ENCODE measurements around the gene NRXN3.

The NRXN3 gene

DNA sequence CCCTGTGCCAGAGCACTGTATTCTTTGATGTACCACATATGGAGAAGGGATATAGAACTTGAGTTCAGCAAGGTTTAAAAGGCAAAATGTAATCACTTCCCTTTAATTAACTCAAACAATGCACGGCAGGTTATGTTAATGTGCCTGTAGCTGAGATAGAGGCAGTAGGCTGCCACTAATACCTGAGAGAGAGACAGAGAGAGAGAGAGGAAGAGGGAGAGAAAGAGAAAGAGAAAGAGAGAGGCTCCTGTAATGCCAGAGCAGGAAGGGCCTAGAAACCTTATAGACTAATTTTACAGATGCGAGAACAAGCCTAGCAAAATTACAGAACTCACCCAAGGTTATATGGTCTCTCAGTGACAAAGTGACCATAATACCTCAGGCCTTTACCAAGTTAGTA, 679.8 kb downstream of the NRXN3 start:
- no peak for DNase-seq

DNA sequence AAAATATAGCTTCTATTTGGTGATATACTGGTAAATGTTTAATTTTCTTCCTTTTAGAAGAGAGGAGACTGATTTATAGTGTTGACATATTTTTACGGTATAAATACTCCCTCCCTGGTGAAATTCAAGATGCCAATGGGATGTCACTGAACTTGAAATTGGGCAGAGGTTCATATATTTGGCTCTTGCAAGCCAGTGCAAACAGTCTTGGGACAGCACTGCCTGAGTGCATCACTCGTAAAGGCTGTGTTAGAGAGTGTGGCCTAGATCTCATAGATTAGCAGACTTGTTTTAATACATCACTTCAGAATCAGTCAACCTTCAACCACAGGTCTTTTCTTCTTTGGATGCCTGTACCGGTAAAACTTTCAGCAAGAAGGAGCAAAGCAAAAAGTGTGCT, 681.0 kb downstream of the NRXN3 start:
- no peak for DNase-seq

DNA sequence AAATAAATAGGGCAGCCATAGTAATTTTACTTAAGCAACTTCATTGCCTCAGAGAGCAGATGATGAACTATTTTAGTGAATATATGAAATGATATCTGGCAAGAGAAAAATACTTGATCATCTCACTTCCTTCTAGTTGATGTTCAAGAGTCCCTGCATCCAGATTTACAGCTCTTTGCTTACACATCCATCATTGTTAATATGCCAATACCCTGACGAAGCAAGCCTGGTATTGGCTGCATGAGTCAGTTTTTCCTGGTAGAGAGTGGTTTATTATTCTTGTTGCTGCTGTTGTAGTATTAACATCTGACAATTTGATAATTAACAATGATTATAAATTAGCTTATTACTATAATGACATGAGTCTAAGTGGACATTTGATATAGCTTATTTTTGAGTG, 681.9 kb downstream of the NRXN3 start:
- no peak for DNase-seq

DNA sequence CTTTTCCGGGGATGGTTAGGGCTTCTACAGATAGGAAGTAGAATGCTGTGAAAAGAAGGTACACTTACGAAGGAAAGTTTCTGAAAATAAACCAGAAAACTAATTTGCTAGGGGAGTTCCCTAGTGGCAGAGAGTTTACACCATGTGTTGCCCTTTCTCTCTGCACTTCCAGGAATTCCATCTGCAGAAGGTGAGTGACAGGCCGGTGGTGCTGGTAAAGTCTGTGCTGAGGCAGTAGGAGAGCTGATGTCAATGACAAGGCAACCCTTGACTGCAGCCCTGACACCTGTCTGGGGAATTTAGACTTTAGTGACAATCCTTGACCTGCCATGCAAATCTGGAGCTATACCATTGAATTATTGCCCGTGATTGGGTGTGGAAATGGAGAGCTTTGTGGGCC, 687.8 kb downstream of the NRXN3 start:
- DNase-seq, result no peak

DNA sequence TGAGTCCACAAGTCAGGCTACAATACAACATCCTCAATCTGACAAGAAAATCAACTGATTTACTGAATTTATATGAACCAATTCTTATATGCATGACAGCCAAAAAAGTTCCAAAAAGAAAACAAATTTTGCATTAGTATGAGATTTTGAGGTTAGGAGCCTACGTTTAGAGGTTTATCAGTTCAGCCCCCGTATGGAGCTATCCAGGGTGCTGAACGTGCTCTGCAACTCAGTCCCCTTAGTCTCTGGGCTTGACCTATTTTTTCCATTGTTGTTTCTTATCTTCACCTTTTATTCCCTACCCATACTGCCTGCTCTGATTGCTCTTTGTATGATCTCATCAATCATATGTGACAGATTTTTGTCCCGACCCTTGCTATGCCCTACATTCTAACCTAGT, 693.0 kb downstream of the NRXN3 start:
- DNase-seq, result peak in 1 of 5 donors; percentile 12

DNA sequence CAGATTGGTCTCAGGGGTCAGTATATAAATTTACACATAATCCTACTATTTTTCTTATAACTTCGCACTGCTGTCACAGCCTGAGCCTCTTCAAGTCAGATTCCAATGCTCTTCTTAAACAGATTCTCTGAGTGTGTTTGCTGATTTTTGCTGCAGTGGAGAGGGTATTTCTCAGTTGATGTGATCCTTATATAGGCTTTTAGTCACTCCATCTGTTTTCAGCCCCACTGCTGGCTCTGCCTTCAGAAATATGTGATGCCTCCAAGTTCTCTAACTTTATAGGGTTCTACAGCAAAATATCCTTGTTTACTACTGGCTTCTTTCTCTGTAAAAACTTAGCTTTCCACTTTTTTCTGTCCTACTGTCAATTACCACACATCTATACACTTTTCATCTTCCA, 702.7 kb downstream of the NRXN3 start:
- DNase-seq, result no peak

DNA sequence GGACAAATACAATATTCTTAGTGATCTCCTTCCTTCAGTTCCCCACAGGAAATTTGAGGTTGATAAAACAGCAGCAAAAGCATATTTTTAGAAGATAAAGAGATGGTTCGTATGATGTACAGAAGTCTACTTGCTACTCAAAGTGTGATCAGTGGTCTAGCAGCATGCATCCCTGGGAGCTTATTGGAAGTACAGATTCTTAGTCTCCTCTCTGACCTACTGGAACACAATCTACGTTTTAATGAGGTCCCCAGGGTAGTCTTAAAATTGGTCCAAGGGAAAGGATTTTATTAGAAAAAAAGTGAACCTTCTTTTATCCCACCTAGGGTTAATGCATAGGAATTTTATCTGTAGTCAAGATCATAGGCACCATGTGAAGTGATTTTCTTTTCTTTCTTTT, 703.4 kb downstream of the NRXN3 start:
- no peak for DNase-seq

DNA sequence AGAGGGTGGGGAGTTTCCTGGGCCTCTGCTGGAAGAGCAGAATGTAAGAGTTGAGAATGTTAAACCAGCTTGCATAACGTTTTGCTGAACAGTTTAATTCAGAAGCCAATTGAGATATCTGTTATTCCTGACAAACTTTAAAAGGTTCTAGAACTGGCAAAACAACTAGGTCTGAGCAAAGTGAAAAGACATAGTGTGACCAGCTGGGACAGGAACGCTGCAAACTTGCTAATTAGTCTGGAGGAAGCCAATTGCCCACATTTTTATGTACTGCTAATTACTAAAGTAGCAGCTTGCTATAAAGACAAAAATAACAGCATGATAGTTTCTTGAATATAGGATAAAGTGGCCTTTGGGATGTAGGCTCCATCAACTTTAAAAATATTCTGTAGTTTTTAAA, 704.9 kb downstream of the NRXN3 start:
- DNase-seq, result no peak

DNA sequence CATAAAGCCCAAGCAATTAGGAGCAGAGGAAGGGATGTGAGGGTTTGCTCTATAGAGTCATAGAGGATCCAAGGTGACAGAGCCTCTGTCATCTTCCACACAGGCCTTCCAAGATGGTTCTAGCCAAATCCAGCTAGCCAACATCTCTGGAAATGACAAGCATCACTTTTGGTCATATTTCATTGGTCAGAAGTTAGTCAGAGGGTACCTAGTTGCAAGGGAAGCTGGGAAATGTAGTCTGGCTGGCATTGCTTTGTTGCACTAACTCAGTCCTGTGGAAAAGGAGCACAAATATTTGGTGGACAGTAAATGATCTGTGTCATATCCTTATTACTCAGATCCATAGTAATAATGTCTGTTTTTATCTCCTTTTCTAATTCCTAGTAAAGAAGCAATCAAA, 715.7 kb downstream of the NRXN3 start:
- no peak for DNase-seq

DNA sequence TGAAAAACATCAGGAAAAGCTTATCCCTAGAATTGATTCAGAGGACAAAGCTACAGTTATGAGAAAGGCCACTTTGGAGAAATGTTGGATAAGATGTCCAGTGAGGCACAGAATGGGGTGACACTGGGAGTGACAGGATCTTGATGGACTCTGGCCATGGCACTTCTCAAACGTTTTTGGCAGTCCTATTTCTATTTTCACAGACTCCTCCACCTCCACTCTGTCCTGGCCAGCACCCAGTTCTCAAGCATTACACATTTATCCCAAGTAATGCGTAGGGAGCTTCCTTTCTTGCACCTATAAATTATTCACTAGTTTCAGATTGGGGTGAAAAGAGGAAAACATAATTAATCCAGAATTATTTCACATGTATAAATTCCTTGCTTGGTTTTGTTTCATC, 727.3 kb downstream of the NRXN3 start:
- no peak for DNase-seq

DNA sequence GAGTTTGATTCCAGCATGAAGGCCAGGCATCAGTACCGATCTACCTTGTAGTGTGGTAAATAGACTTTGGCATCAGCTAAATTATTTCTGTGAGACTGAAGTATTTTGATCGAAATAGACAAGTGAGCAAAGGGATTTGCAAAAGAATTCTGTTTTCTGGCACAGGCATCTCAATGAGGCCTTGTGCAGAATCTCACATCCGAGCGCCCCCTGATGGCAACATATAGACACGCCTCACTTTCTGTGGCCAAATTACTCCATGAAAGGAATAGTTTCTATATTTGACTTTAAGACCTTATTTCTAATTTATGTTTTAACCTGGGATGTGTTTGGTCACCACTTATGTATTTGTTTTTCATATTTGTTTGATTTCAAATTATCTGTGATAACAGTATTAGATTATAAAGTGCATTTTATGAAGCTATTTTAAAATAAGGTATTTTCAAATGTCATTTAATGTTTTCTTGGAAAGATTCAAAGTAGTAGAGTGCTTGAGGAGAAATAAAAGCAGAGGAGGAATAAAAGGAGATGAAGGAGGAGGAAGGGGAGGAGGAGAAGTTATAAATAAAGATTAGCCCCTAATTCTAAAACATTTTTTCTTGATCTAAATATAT, 731.9 kb downstream of the NRXN3 start:
- DNase-seq, result peak in 1 of 5 donors; percentile 5

DNA sequence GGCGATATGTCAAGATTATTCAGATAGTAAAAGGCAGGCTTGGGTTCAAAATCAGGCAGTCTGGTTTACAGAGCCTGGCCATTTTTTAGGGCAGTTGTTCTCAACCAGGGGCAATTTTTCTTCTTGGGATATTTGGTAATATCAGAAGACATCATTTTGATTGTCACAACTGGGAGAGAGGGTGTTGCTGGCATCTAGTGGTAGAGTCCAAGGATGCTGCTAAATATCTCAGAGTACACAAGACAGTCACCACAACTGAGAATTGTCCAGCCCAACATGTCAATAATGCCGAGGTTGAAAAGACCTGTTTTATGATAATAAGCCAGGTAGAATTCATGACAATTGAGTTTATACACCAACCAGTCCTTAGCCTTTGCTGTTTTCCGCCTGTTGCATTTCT, 733.9 kb downstream of the NRXN3 start:
- no peak for DNase-seq

DNA sequence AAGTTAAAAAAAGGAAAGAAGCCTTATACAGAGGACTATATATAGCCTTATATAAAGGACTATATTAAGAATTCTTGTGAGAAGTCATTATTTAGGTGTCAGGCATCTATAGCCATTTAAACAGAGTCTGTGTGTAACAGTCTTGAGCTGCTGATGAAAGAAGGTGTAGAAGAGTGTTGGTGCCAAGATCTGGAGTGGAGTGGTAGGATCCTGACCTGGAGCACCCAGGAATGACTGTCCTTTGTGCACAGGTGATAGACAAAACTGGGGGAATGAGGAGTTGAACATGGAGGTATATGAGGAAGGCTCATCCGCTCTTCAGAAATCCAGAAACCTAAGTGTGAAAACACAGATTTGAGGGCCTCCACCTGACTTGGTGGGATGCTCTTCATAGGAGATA, 747.3 kb downstream of the NRXN3 start:
- no peak for DNase-seq

DNA sequence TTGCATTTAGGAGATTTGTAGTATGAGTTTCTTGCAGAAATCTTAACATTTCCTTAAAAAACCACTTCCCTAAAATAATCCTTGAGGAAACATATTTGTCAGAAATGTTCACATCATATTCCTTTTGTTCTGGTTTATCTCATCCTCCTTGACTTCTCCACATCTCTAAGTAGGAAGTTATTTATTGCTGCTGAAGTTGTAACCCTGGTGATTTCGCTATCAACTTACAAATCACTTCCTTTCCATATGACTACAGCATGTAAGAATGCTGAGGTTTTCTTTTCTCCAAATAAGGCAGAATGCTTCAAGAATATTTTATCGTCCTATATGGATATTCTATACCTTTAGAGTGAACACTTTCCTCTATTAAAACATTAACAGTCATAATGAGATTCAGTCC, 751.7 kb downstream of the NRXN3 start:
- no peak for DNase-seq

DNA sequence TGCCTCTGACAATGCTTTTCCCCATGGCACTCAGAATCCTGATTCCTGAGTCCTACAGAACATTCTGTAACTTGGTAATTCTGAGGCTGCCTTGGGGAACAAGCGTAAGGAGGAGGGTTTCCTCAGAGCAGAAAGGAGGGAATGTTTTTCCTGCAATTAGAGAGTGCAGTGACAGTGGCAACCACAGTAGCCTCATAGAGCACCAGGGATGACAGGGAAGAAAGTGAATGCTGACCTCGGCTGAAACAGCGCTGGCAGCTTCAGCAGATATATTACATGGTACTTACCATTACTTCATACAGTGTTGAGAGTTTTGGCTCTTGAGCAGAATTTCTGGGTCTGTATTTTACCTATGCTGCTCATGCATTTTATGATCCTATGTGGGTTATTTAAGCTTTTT, 757.1 kb downstream of the NRXN3 start:
- DNase-seq, result no peak

DNA sequence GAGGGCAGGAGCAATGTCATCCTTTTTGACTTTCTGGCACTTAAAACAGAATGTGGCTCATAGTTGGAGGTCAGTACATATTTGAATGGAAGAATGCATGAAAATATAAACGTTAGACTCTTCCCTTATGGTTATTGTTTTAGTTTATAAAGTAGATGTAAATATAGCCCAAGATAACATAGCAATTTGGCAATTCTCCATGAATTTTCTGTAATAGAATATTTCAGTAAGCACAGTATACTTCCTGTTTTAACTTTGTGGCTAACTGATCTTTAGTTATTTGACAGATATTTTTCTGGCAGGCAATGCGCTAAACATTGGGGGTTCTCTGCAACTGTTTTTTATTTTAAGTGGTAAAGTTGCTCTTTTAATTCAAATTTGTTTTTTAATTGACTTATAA, 763.0 kb downstream of the NRXN3 start:
- DNase-seq, result no peak

DNA sequence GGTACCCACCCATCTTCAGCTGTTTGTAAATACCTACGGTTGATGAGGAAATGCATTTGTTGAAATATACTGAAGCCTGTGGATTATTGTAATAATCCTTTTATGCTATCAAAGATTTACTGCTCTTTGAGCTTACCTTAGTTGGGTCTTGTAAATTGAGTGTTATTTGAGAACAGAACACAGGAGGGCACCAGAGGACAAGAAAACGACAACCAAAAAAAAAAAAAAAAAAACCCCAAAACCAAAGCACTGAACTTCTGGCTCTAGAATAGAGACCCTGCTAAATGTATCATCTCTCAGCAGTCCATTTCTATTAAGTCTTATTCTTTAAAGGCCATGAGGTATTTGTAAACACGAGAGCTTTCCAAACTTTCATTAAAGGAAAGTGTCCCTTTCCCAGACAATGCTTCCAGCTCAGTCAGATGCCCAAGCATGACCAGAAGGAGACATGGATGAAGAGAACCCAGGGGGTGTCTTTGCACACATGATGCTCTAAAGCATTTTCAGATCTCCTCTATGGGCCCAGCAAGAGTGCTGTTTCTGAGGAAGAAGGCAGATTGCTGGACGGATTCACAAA, 763.9 kb downstream of the NRXN3 start:
- DNase-seq, result peak in 1 of 5 donors; percentile 4

DNA sequence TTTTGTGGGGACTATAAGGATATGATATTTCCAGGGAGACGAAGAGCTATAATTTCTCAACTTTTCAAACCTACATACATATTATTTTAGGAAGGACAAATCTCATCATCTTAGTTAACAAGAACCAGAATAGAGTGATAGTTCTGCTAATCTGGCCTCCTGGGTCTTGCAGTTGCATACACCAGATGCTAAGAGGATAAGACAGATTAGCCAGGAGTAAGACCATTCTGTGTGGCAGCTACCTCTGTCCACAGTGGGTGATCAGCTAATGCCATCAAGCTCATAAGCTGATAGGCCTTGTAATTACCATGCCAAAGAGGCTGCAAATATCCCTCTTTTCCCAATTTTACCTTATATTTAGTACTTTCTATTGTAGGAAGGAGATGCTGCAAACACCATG, 776.8 kb downstream of the NRXN3 start:
- DNase-seq, result no peak

DNA sequence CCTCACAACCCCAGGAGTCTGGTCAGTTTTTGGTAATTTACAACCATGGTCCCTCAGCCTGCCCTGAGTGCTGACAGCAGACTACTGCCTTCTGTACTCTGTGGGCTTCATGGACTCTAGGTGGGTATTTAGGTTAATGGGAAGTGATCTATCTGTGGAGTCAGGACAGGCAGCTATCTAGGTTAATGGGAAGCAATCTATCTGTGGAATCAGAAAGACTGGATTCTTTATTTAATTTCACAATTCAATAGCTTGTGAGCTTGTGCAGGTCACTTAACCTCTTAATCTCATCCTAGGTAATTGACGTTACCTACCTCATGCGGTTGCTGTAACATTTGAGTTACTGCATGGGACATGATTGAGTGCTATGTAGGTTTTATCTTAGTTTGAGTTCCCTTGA, 777.5 kb downstream of the NRXN3 start:
- no peak for DNase-seq

DNA sequence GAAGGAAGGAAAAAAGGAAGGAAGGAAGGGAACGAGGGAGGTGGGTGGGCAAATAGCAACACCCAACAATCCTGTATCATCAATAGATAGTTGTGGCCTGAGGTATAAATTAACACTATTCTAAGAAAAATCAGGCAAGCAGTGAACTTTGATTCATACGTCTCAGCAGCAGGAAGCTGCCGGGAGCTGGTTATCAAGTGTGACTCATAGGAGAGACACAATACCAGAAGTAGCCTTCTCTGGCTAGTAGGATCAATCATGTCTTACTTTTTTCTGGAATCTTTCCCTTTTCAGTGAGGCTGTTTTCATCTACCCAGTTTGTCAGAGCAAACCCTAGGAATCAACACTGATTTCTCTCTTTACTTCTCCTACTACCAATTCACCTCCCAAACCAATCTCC, 780.5 kb downstream of the NRXN3 start:
- no peak for DNase-seq

DNA sequence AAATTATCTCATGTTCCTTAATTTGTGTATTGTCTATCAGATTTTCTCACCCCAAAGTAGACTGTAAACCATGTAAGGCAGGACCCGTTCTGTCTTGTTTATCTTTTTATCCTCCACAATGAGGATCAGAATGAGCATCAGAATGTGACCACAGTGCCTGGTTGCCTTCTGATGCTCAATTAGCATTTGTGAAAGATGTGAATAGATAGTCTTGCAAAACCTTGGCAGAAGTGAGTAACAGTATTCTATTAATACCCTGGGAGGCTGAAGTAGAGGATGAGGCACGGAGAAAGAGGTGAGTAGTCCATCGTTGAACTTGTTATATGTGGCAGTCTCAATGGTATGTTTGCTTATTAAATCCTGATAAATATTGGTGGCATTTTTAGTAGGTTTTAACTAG, 781.4 kb downstream of the NRXN3 start:
- no peak for DNase-seq

DNA sequence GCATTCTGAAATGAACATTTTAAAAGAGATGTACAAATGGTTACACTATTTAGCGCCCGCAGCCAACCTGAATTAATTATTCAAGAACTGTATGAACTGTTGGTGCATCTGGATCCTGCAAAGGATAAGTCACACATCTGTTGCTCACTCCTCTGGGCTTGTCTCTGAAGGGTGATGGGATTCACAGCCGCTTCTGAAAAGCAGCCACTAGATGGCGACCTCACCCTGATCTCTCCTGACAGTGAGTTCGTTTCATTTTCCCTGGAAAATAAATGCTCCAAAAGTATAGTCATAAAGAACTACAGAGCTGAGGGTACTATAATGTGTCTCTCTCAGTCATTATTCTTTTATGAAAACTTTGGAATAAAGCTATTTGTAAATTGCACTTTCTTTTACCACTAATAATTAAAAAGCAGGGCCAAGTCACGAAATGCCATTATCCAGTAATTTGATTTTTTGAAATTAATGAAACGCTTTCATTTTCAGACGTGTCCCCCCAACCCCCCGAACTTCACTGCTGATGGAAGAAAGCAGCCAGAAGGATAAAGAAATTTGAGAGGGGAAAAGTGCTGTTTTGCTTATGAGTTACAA, 789.6 kb downstream of the NRXN3 start:
- peak; percentile 7 to 19 (median 16) for DNase-seq

DNA sequence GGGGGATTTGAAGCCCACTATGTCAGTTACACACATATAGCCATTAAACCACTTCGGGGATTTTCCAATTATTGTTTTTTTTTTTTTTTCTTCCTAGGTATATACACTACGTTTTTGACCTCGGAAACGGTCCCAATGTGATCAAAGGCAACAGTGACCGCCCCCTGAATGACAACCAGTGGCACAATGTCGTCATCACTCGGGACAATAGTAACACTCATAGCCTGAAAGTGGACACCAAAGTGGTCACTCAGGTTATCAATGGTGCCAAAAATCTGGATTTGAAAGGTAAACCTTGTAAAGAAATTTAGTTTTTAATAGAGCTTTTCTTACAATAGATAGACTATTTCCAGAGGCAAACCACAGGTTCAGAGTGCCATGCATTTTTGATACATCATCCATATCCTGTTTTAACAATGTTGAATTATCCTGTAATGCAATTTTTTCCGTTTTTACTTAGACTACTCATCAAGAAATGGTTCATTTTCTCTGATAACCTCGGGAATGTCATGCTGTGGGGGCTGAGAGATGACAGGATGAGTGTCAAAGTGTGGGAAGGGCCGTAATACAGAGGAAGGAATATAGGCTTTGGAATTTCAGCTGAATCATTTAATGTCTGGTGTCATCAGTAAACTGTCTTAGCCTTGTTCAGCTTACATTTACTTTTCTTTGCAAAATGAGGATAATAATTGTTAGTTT, 797.1 kb downstream of the NRXN3 start:
- DNase-seq, result no peak

DNA sequence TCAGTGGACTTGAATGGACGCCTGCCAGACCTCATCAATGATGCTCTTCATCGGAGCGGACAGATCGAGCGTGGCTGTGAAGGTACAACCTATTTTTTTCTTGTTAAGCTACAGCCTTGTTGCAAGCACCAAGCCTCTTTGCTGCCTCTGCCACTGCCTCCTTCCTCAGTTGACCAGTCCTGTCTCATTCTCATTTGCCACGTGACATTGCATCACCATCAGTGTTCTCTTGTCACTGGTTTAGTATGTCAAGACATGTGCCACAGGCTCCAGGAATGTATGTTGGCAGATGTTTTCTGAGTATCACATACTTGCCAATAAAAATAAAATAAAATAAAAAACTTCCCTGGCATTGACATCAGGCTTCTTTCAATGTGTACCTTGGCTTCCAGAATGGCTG, 798.1 kb downstream of the NRXN3 start:
- DNase-seq, result no peak
